OCI-LY7 (cell line): ENCODE results near the gene PSTK.

Experiments
- EZH2phosphoT487 ChIP-seq: fragments of 200-600 bp; sonication (generic); IDR thresholded peaks from 2 replicates; pipeline ENCODE4 v1.6.1; 2018; ENCODE audit warnings: low read depth, borderline replicate concordance, mild to moderate bottlenecking, mixed run types, antibody characterized with exemption, low read length, moderate library complexity, mixed read lengths
- TF ChIP-seq, protein P1 (sequence below): fragments of 200-600 bp; sonication (generic); conservative IDR thresholded peaks from 2 replicates; pipeline ENCODE4 v1.5.1; 2014; ENCODE audit warnings: mild to moderate bottlenecking, antibody characterized with exemption, low read length, moderate library complexity, mixed read lengths

- TF ChIP-seq, protein P1, sequence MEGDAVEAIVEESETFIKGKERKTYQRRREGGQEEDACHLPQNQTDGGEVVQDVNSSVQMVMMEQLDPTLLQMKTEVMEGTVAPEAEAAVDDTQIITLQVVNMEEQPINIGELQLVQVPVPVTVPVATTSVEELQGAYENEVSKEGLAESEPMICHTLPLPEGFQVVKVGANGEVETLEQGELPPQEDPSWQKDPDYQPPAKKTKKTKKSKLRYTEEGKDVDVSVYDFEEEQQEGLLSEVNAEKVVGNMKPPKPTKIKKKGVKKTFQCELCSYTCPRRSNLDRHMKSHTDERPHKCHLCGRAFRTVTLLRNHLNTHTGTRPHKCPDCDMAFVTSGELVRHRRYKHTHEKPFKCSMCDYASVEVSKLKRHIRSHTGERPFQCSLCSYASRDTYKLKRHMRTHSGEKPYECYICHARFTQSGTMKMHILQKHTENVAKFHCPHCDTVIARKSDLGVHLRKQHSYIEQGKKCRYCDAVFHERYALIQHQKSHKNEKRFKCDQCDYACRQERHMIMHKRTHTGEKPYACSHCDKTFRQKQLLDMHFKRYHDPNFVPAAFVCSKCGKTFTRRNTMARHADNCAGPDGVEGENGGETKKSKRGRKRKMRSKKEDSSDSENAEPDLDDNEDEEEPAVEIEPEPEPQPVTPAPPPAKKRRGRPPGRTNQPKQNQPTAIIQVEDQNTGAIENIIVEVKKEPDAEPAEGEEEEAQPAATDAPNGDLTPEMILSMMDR, result no peak
- no peak for TF ChIP-seq EZH2phosphoT487
Measured at GRCh38 chr10:122968698-122969097, 11.5 kb upstream of the PSTK start.
